GM19035 (cell line): ENCODE measurements around the gene LZTR1.

ENCODE experiments used
- ATAC-seq: cut with Tn5 transposase; IDR thresholded peaks from one replicate; pipeline ENCODE4 v1.9.1; 2021; ENCODE audit not compliant: unreplicated experiment

LZTR1 gene

GRCh38 chr22:20949698-20950183 is 32.4 kb upstream of the LZTR1 start:
- ATAC-seq, result no peak

- ATAC-seq, result no peak
Measured at GRCh38 chr22:20951151-20951931, 30.8 kb upstream of the LZTR1 start.

- ATAC-seq, result no peak
Measured at GRCh38 chr22:20951932-20952380, 30.1 kb upstream of the LZTR1 start.

GRCh38 chr22:20952544-20953341 is 29.4 kb upstream of the LZTR1 start:
- no peak for ATAC-seq

- ATAC-seq, result no peak
Measured at GRCh38 chr22:20953342-20953608, 28.8 kb upstream of the LZTR1 start.

GRCh38 chr22:20953668-20954500 is 28.2 kb upstream of the LZTR1 start:
- no peak for ATAC-seq

GRCh38 chr22:20955548-20955947 is 26.5 kb upstream of the LZTR1 start:
- no peak for ATAC-seq

GRCh38 chr22:20956258-20957101 is 25.6 kb upstream of the LZTR1 start:
- no peak for ATAC-seq

GRCh38 chr22:20957102-20957682 is 24.9 kb upstream of the LZTR1 start:
- ATAC-seq, result no peak

GRCh38 chr22:20957683-20958431 is 24.2 kb upstream of the LZTR1 start:
- no peak for ATAC-seq

GRCh38 chr22:20959578-20960461 is 22.3 kb upstream of the LZTR1 start:
- no peak for ATAC-seq

GRCh38 chr22:20960609-20961008 is 21.5 kb upstream of the LZTR1 start:
- ATAC-seq, result no peak

- ATAC-seq, result no peak
Measured at GRCh38 chr22:20962491-20962945, 19.6 kb upstream of the LZTR1 start.

GRCh38 chr22:20963201-20964052 is 18.7 kb upstream of the LZTR1 start:
- ATAC-seq, result no peak

GRCh38 chr22:20964090-20964798 is 17.9 kb upstream of the LZTR1 start:
- ATAC-seq, result no peak

- no peak for ATAC-seq
Measured at GRCh38 chr22:20964799-20965103, 17.3 kb upstream of the LZTR1 start.
